Measurements from ENCODE around the gene PNPLA5.

Gene PNPLA5

GRCh38 chr22:43833286-43834240, 58.2 kb downstream of the PNPLA5 start:
- Histone ChIP-seq H4K20me1 (ENCODE audit: insufficient read depth, low read length, poor library complexity, severe bottlenecking) (no peaks in the 10 kb centered on the region), H2AFZ (ENCODE audit: low read length) (no peak overlapping the region), H3K9ac (ENCODE audit: low read depth, low read length, poor library complexity, severe bottlenecking) (no peak overlapping the region), H3K9me2 (replicated peaks; ENCODE audit: low read depth, low read length) (no peaks in the 10 kb centered on the region), H3K27me3 (ENCODE audit: insufficient read depth, low read length, poor library complexity, severe bottlenecking) (no peaks in the 10 kb centered on the region), H3F3A (ENCODE audit: low read depth) (no peaks in the 10 kb centered on the region), H3K36me3 (ENCODE audit: insufficient read depth, low read length) (no peaks in the 10 kb centered on the region), H3K4me2 (ENCODE audit: low read depth, low read length, poor library complexity, severe bottlenecking) (no peak overlapping the region), H3K4me3 (ENCODE audit: low read length, poor library complexity, severe bottlenecking) (no peak overlapping the region), H3K9me3 (ENCODE audit: insufficient read depth, low read depth, low read length) (no peaks in the 10 kb centered on the region), H3K79me2 (ENCODE audit: insufficient read depth, low read length) (no peaks in the 10 kb centered on the region), H3K4me1 (ENCODE audit: insufficient read depth, low read length, poor library complexity, severe bottlenecking) (no peaks in the 10 kb centered on the region)
- TF ChIP-seq CTCF (conservative IDR thresholded peaks at IDR 0.05; ENCODE audit: low read length) (no peak), EZH2phosphoT487 (IDR thresholded peaks at IDR 0.05; ENCODE audit: borderline replicate concordance) (no peak)

GRCh38 chr22:43832393-43833265, 59.2 kb downstream of the PNPLA5 start:
- no peak overlapping the region for H3K4me2 ChIP-seq (ENCODE audit: low read depth, low read length, poor library complexity, severe bottlenecking)
- no peaks in the 10 kb centered on the region for H3F3A ChIP-seq (ENCODE audit: low read depth)
- no peak overlapping the region for H2AFZ ChIP-seq (ENCODE audit: low read length)

More at GRCh38 chr22:43832393-43833265, 59.2 kb downstream of the PNPLA5 start:
- no peak overlapping the region for H3K4me3 ChIP-seq (ENCODE audit: low read length, poor library complexity, severe bottlenecking)
- no peaks in the 10 kb centered on the region for H3K9me3 ChIP-seq (ENCODE audit: insufficient read depth, low read depth, low read length)
- no peaks in the 10 kb centered on the region for H3K79me2 ChIP-seq (ENCODE audit: insufficient read depth, low read length)
- no peaks in the 10 kb centered on the region for H4K20me1 ChIP-seq (ENCODE audit: insufficient read depth, low read length, poor library complexity, severe bottlenecking)
- H3K27me3 ChIP-seq (ENCODE audit: insufficient read depth, low read length, poor library complexity, severe bottlenecking), result no peaks in the 10 kb centered on the region
- TF ChIP-seq EZH2phosphoT487 (IDR thresholded peaks at IDR 0.05; ENCODE audit: borderline replicate concordance) (no peak), CTCF (conservative IDR thresholded peaks at IDR 0.05; ENCODE audit: low read length) (no peak)
- no peak overlapping the region for H3K9ac ChIP-seq (ENCODE audit: low read depth, low read length, poor library complexity, severe bottlenecking)
- no peaks in the 10 kb centered on the region for H3K9me2 ChIP-seq (replicated peaks; ENCODE audit: low read depth, low read length)
- no peaks in the 10 kb centered on the region for H3K4me1 ChIP-seq (ENCODE audit: insufficient read depth, low read length, poor library complexity, severe bottlenecking)
- no peaks in the 10 kb centered on the region for H3K36me3 ChIP-seq (ENCODE audit: insufficient read depth, low read length)

Data from Loucy (cell line).